ENCODE measurements around the gene KIF21A.

Gene KIF21A

DNA sequence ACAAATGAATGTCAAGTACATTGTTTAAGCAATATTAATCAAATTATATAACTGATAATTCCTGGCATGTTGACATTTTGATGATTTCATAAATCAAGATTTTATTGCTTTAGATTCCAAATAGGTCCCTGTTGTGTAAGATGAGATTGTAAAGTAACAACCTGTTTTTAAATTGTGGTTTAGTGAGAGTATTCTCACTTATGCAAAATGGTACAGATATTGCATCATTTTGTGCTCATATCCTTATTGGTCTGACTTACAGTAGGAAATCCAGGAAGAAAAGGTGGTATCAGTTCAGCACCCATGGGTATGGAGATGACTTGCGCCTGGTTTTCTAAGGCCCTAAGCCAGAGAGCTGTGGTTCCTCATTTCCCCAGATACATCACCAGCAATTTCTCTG is 165.5 kb downstream of the KIF21A start:
- no peak for DNase-seq (ENCODE audit: low read depth in 2 of 2)

DNA sequence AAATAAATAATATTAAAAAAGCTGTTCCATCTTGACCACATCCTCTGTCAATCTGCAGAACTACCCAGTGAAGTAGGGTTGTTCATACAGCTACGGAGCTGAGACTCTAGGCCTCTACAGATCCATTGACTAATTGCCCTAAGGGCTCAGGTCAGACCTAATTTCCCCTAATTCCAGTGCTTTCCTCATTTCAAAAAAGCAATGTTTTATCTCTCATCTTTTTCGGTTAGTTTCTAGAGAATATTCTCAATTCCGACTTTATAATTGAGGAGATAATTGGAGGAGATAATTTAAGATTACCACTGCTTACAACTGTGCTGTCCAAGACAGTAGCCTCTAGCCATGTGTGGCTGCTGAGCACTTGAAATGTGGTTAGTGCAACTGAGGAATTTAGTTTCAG is 167.1 kb downstream of the KIF21A start:
- no peak for DNase-seq (ENCODE audit: low read depth in 2 of 2)

DNA sequence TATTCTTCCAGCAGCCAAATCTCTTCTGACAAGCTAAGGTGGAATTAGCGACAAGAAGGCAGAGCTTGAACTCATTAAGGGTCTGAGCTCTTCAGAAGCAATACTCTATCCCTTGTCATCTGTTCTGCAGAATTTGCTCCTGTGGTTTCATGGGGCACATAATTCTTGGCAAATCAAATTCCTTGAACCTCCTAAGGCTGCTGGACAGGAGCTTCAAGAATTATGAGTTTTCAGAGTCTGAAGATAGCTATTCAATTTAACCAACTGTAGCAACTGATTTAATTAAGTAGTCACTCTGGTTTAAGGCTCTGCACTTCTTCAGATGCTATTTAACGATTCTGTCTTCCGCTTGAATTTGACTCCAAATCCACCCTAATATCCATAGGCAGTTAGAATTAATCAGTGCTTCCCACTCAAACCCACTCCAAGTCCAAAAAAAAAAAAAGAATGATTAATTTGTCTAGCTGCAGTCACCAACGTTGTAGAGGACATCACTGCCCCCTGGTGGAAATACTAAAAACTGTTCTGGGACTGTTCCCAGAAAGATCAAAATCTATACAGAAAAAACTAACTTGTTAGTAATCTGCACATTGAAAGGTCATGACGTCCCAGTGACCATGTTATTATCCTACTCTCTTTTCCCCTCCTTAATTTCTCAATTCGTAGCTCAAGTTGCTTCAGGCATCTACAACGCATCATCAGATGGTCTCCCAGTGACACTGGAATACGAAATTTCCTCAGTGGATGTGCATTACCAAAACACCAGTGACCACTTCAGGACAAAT is 169.9 kb downstream of the KIF21A start:
- no peak for DNase-seq (ENCODE audit: low read depth in 2 of 2)

DNA sequence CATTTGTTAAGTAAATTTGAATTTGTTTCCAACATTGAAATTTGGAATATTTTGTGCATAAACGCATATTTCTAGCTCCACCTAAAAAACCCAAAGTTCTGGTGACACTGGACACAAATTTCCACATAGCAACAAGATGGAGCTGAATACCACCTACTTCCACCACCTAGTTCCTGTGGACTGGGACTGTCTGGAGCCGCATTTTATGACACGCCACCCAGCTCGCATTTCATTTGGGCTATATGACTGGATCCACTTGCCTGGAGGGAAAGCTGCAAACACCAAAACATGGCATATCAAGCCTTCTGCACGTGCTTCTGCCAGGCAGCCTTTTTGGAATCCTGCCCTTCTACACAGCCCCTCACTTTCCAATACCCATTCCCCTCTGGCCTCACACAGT is 173.4 kb downstream of the KIF21A start:
- DNase-seq (ENCODE audit: low read depth in 2 of 2), result no peak

DNA sequence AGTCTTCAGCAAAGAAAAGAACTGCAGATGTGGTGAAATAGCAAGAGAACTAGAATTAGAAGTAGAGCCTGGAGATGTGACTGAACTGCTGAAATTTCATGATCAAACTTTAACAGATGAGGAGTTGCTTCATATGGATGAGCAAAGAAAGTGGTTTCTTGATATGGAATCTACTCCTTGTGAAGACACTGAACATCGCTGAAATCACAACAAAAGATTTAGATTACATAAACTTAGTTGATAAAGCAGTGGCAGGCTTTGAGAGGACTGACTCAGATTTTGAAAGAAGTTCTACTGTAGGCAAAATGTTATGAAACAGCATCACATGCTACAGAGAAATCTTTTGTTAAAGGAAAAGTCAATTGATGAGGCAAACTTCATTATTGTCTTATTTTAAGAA is 175.0 kb downstream of the KIF21A start:
- no peak for DNase-seq (ENCODE audit: low read depth in 2 of 2)

DNA sequence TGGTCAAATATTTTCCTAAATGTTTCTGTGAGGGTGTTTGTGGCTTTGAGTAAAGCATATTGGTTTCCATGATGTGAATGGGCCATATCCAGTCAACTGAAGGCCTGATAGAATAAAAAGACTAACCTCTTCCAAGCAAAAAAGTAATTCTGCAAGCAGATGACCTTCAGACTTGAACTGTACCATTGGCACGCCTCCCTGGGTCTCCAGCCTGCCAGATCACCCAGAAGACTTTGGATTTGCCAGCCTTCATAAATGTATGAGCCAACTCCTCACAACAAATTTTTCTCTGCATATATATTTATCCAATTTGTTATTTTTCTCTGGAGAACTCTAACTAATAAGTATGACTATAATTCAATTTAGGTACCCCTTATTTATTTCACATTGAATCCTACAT is 190.3 kb downstream of the KIF21A start:
- DNase-seq (ENCODE audit: low read depth in 2 of 2), result no peak
